ENCODE results near the gene DLL3. TPM values are rescaled to one million over a fixed set of nuclear protein-coding genes. Genes with fewer than 3 reads are reported as not detected.
"Not testable (repeated sequence)": the region's sequence is repeated elsewhere in the genome, so short reads cannot be mapped to it uniquely, and the experiment has no call there.

DLL3 gene
- total and polyA plus RNA-seq, 10 of the 15 experiments (the other 5 are each of a cell fraction or from before 2014, with no cell fraction given): 0.18 to 2.0 (median 0.95) TPM

GRCh38 chr19:39475748-39476147, 23.0 kb upstream of the DLL3 start:
- Histone ChIP-seq H3K27me3 (replicated peaks in 1 of 2; ENCODE audit: control insufficient read depth in 2 of 2, insufficient read depth in 2 of 2, low read length in 1 of 2) (no peaks in the 10 kb centered on the region), H3K9me3 (replicated peaks; ENCODE audit: control insufficient read depth, insufficient read depth, low read length) (no peaks in the 10 kb centered on the region), H3K4me1 (ENCODE audit: control insufficient read depth, insufficient read depth, low read length) (no peaks in the 10 kb centered on the region; the same call in 1 of the 2 replicates), H3K36me3 (ENCODE audit: control insufficient read depth in 2 of 2, insufficient read depth in 2 of 2, low read length in 1 of 2) (peaks cover 31 to 46% of the 10 kb centered on the region in 2 experiments), H3K79me2 (ENCODE audit: control insufficient read depth, insufficient read depth, low read length) (peaks cover 3% of the 10 kb centered on the region), H2AFZ (ENCODE audit: control insufficient read depth, low read depth, low read length) (no peak overlapping the region), H4K20me1 (ENCODE audit: control insufficient read depth, insufficient read depth) (no peaks in the 10 kb centered on the region), H3K4me3 (no peak overlapping the region), H3K4me2 (ENCODE audit: control insufficient read depth, insufficient read depth) (no peak overlapping the region), H3K9ac (ENCODE audit: control insufficient read depth, insufficient read depth, low read length) (no peak overlapping the region), H3K27ac (ENCODE audit: control insufficient read depth, insufficient read depth) (no peak overlapping the region)
- 0 out of 2 replicates have a peak, but pooled peaks have one; percentile 53 for TF ChIP-seq POLR2A (IDR thresholded peaks at IDR 0.05; ENCODE audit: low read depth, low read length)
- TF ChIP-seq POLR2AphosphoS5 (IDR thresholded peaks at IDR 0.05; ENCODE audit: low read length): peak; percentile 62; the same call in 1 of the 2 replicates
- TF ChIP-seq FOXM1 (IDR thresholded peaks at IDR 0.05; ENCODE audit: low read depth, low read length): no peak
- ChIA-PET CTCF (interaction anchor here (1.1 to 3.9 kb wide), 7 partner anchors 22 to 199 kb away, joined by 3 to 41 read pairs (median 8); partner anchors contain the start of genes DLL3, EID2B, RPS16 and SUPT5H), RAD21 (ENCODE audit: unreplicated experiment) (interaction anchor here (0.5 to 1.9 kb wide), 5 partner anchors 27 to 287 kb away, joined by 3 to 6 read pairs (median 3); no protein-coding TSS in a partner anchor), SMC1A (ENCODE audit: uncharacterized antibody, unreplicated experiment) (no interaction called here), POLR2A (no interaction called here)
- intact Hi-C loops (cut with micrococcal nuclease; ENCODE audit: unreplicated experiment): no loop called here
- ATAC-seq: no peak
- FAIRE-seq: no peak
- 75% methylated on average over 2 of the region's 2 CpGs for WGBS (ENCODE audit: insufficient coverage, insufficient replicate concordance, low lambda C conversion rate, missing lambda C conversion rate)
- in situ Hi-C loops (cut with MboI): loop anchor here (5.0 kb wide), 1 partner anchor 57 kb away; the partner anchor contains the start of gene EID2B
- BruUV-seq (replicated peaks): no TSS peak
- DNase-seq (ENCODE audit: low read depth, low spot score): no peak

GRCh38 chr19:39479319-39479801, 19.4 kb upstream of the DLL3 start:
- ATAC-seq; SMC1A ChIA-PET (ENCODE audit: uncharacterized antibody, unreplicated experiment); H3K4me2 ChIP-seq (ENCODE audit: control insufficient read depth, insufficient read depth); H3K4me3 ChIP-seq; H3K9me3 ChIP-seq (replicated peaks; ENCODE audit: control insufficient read depth, insufficient read depth, low read length); DNase-seq (ENCODE audit: low read depth, low spot score); CTCF ChIA-PET; POLR2A ChIA-PET; H4K20me1 ChIP-seq (ENCODE audit: control insufficient read depth, insufficient read depth); H3K4me1 ChIP-seq (ENCODE audit: control insufficient read depth, insufficient read depth, low read length); H3K27ac ChIP-seq (ENCODE audit: control insufficient read depth, insufficient read depth); H3K27me3 ChIP-seq (replicated peaks in 1 of 2; ENCODE audit: control insufficient read depth in 2 of 2, insufficient read depth in 2 of 2, low read length in 1 of 2); intact Hi-C loops (cut with micrococcal nuclease; ENCODE audit: unreplicated experiment); H3K9ac ChIP-seq (ENCODE audit: control insufficient read depth, insufficient read depth, low read length); BruUV-seq (replicated peaks); FAIRE-seq; RAD21 ChIA-PET (ENCODE audit: unreplicated experiment); H2AFZ ChIP-seq (ENCODE audit: control insufficient read depth, low read depth, low read length): not testable (repeated sequence)
- Histone ChIP-seq H3K79me2 (ENCODE audit: control insufficient read depth, insufficient read depth, low read length) (peaks cover 22% of the 10 kb centered on the region), H3K36me3 (ENCODE audit: control insufficient read depth in 2 of 2, insufficient read depth in 2 of 2, low read length in 1 of 2) (peaks cover 15 to 18% of the 10 kb centered on the region in 2 experiments)
- 83% methylated on average over 11 of the region's 11 CpGs for WGBS (ENCODE audit: insufficient coverage, insufficient replicate concordance, low lambda C conversion rate, missing lambda C conversion rate)
- in situ Hi-C loops (cut with MboI): loop anchor here (5.0 kb wide), 1 partner anchor 53 kb away; the partner anchor contains the start of gene EID2B
